Esophagus squamous epithelium (tissue), 4 donors: Measurements from ENCODE around the gene SP3.

Experiments used
- POLR2A ChIP-seq, 4 donors: fragments of 450-650 bp; IDR thresholded peaks; one replicate each; pipeline ENCODE4 v1.6.1; 2017; ENCODE audit warnings: antibody characterized with exemption in 4 of 4, mild to moderate bottlenecking in 4 of 4, moderate library complexity in 3 of 4
- TF ChIP-seq, protein P1 (sequence below), 6 experiments: fragments of 450-650 bp in 4 of 6; fragments of 200-600 bp in 2 of 6; sonication (generic) in 2 of 6; IDR thresholded peaks; one replicate each; pipeline ENCODE4 v1.5.1; 2016 to 2019; ENCODE audit warnings: antibody characterized with exemption in 6 of 6, mild to moderate bottlenecking in 4 of 6, moderate library complexity in 4 of 6

DNA sequence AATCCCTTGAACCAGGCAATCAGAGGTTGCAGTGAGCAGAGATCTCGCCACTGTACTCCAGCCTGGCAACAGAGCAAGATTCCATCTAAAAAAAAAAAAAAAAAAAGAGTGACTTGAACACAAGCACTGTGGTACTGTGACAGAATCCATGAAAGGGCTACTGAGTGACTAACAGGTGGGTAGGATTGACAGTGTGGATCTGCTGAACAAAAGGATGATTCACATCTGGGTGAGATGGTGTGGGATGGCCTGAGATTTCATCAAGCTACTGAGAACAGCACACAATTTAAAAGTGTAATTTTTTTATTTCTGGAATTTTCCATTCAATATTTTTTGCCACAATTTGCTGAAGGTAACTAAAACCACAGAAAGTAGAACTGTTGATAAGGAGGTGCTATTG lies 13.3 kb upstream of the SP3 start:
- TF ChIP-seq, protein P1, sequence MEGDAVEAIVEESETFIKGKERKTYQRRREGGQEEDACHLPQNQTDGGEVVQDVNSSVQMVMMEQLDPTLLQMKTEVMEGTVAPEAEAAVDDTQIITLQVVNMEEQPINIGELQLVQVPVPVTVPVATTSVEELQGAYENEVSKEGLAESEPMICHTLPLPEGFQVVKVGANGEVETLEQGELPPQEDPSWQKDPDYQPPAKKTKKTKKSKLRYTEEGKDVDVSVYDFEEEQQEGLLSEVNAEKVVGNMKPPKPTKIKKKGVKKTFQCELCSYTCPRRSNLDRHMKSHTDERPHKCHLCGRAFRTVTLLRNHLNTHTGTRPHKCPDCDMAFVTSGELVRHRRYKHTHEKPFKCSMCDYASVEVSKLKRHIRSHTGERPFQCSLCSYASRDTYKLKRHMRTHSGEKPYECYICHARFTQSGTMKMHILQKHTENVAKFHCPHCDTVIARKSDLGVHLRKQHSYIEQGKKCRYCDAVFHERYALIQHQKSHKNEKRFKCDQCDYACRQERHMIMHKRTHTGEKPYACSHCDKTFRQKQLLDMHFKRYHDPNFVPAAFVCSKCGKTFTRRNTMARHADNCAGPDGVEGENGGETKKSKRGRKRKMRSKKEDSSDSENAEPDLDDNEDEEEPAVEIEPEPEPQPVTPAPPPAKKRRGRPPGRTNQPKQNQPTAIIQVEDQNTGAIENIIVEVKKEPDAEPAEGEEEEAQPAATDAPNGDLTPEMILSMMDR (IDR thresholded peaks at IDR 0.05), result no peak
- TF ChIP-seq POLR2A (IDR thresholded peaks at IDR 0.05), result no peak
